Transverse colon (tissue), 4 donors: ENCODE measurements around the gene NLRP11.
A peak's percentile ranks its signal among the peaks of the same experiment; 100 is the strongest.

Experiments used
- EP300 ChIP-seq: sonication (generic); formaldehyde crosslinking; IDR thresholded peaks from one replicate; pipeline ENCODE4 v1.6.1; 2017; ENCODE audit warnings: antibody characterized with exemption, low read depth
- POLR2A ChIP-seq: fragments of 450-650 bp; IDR thresholded peaks from one replicate; pipeline ENCODE4 v1.6.1; 2016; ENCODE audit warnings: antibody characterized with exemption, mild to moderate bottlenecking, moderate library complexity
- POLR2AphosphoS5 ChIP-seq, 3 donors: sonication (generic); formaldehyde crosslinking; IDR thresholded peaks; one replicate each; pipeline ENCODE4 v1.6.1; 2016; ENCODE audit warnings: antibody characterized with exemption in 3 of 3
- TF ChIP-seq, protein P1 (sequence below), 5 experiments: fragments of 200-600 bp in 3 of 5; fragments of 450-650 bp in 2 of 5; sonication (generic) in 3 of 5; IDR thresholded peaks; 1 replicate in 2 of 5; 2 replicates in 3 of 5; pipeline ENCODE4 v1.5.1; 2016 to 2017; ENCODE audit warnings: antibody characterized with exemption in 5 of 5, inconsistent platforms in 3 of 5, mild to moderate bottlenecking in 2 of 5, moderate library complexity in 1 of 5

DNA sequence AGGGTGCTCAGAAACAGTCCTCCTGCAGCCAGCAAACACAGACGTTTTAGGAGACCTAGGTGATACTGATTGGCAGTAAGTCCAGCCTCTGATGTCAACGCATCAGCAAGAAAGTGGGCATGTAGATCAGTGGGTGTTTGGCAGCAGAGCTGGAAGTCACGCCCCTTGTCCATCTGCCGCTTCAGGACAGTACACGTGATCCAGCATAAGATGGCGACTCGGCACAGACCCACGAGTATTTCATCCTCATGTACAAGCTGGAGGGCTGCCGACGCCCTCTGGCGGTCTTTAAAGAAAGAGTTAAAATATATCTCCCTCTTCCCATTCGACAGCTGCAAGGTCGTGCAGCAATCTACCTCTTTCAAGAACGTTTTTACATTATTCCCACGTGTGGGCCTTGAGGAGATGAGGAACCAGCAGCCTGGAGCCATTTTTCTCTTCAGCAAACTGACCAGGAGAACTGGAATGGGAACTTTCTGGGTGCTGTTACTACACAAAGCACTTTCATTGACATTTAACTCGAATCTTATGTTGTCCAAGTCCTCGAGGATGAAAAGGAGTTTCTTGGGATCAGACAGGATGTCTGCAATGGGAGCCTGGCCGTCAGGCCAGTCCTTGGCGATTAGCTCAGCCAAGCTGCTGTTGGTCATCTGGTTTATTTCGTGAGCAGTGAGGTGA, 22.3 kb downstream of the NLRP11 start:
- TF ChIP-seq, protein P1, sequence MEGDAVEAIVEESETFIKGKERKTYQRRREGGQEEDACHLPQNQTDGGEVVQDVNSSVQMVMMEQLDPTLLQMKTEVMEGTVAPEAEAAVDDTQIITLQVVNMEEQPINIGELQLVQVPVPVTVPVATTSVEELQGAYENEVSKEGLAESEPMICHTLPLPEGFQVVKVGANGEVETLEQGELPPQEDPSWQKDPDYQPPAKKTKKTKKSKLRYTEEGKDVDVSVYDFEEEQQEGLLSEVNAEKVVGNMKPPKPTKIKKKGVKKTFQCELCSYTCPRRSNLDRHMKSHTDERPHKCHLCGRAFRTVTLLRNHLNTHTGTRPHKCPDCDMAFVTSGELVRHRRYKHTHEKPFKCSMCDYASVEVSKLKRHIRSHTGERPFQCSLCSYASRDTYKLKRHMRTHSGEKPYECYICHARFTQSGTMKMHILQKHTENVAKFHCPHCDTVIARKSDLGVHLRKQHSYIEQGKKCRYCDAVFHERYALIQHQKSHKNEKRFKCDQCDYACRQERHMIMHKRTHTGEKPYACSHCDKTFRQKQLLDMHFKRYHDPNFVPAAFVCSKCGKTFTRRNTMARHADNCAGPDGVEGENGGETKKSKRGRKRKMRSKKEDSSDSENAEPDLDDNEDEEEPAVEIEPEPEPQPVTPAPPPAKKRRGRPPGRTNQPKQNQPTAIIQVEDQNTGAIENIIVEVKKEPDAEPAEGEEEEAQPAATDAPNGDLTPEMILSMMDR (IDR thresholded peaks at IDR 0.05), result peak; percentile 21 to 69 (median 49)
- no peak for TF ChIP-seq POLR2A
- TF ChIP-seq EP300, result no peak
- TF ChIP-seq POLR2AphosphoS5 (IDR thresholded peaks at IDR 0.05), result no peak
